Karpas-422 (cell line): Measurements from ENCODE around the gene RAB4A. TPM values are rescaled to one million over a fixed set of nuclear protein-coding genes. Genes with fewer than 3 reads are reported as not detected.

Source experiments
- DNase-seq: peaks from one replicate; pipeline ENCODE4 v3.0.0-alpha.2; 2015
- H2AFZ ChIP-seq: fragments of 200-600 bp; sonication (generic); 2 replicates; pipeline ENCODE4 v1.6.1; 2014; ENCODE audit warnings: antibody characterized with exemption, low read length, mixed read lengths
- H3K27ac ChIP-seq: fragments of 200-600 bp; sonication (generic); 2 replicates; pipeline ENCODE4 v1.5.1; 2014; ENCODE audit warnings: mild to moderate bottlenecking, low read length, moderate library complexity
- H3K27me3 ChIP-seq: fragments of 200-600 bp; sonication (generic); 2 replicates; pipeline ENCODE4 v1.6.1; 2014; ENCODE audit warnings: low read length, mixed read lengths
- H3K36me3 ChIP-seq: fragments of 200-600 bp; sonication (generic); 2 replicates; pipeline ENCODE4 v1.6.1; 2014; ENCODE audit warnings: low read length, mixed read lengths; ENCODE audit not compliant: insufficient read depth
- H3K4me1 ChIP-seq: fragments of 200-600 bp; sonication (generic); 2 replicates; pipeline ENCODE4 v1.6.1; 2014; ENCODE audit warnings: mild to moderate bottlenecking, low read length, mixed read lengths
- H3K4me2 ChIP-seq: fragments of 200-600 bp; sonication (generic); 2 replicates; pipeline ENCODE4 v1.6.1; 2014; ENCODE audit warnings: low read length, low read depth, mild to moderate bottlenecking; ENCODE audit not compliant: poor library complexity, severe bottlenecking
- H3K4me3 ChIP-seq: fragments of 200-600 bp; sonication (generic); 2 replicates; pipeline ENCODE4 v1.5.1; 2014; ENCODE audit warnings: mild to moderate bottlenecking, antibody characterized with exemption, low read length, mixed read lengths
- H3K79me2 ChIP-seq: fragments of 200-600 bp; sonication (generic); 2 replicates; pipeline ENCODE4 v1.6.1; 2014; ENCODE audit warnings: mild to moderate bottlenecking, low read length, mixed read lengths
- H3K9ac ChIP-seq: fragments of 200-600 bp; sonication (generic); 2 replicates; pipeline ENCODE4 v1.6.0; 2014; ENCODE audit warnings: low read length
- H3K9me2 ChIP-seq: fragments of 200-600 bp; sonication (generic), shearing (Covaris generic); replicated peaks from 2 replicates; pipeline ENCODE4 v1.6.0; 2014; ENCODE audit warnings: mild to moderate bottlenecking, low read length, moderate library complexity; ENCODE audit not compliant: insufficient read depth
- H3K9me3 ChIP-seq: fragments of 300-700, 200-600 bp; sonication (generic); 2 replicates; pipeline ENCODE4 v1.6.1; 2014; ENCODE audit warnings: low read length, mixed read lengths
- H4K20me1 ChIP-seq: fragments of 200-600 bp; sonication (generic); 2 replicates; pipeline ENCODE4 v1.6.1; 2014; ENCODE audit warnings: mild to moderate bottlenecking, antibody characterized with exemption, low read length, low read depth; ENCODE audit not compliant: insufficient read depth
- total RNA-seq: library from RNA; depleted of rRNA; stranded (reverse); fragments of >200 nt; shearing (Covaris generic); gene quantifications from 2 replicates; pipeline ENCODE4 v1.2.3, GENCODE V29; 2014; ENCODE audit warnings: low replicate concordance

The RAB4A gene
- total RNA-seq, 1 experiment from 2014 or later, result not detected

- H3K4me2 ChIP-seq, result no peak overlapping the region
- no peaks in the 10 kb centered on the region; the same call in 1 of the 2 replicates for H4K20me1 ChIP-seq
- DNase-seq, result no peak
- H3K79me2 ChIP-seq, result no peaks in the 10 kb centered on the region
- no peaks in the 10 kb centered on the region for H3K9me3 ChIP-seq
- no peak overlapping the region for H3K9ac ChIP-seq
- H3K27me3 ChIP-seq, result no peaks in the 10 kb centered on the region
- no peaks in the 10 kb centered on the region for H3K36me3 ChIP-seq
- H3K27ac ChIP-seq, result no peak overlapping the region
- no peaks in the 10 kb centered on the region for H3K9me2 ChIP-seq
- no peaks in the 10 kb centered on the region for H3K4me1 ChIP-seq
- H2AFZ ChIP-seq, result no peak overlapping the region
- no peak overlapping the region for H3K4me3 ChIP-seq
These were observed 1.6 kb downstream of the RAB4A start for GRCh38 chr1:229272164-229273158.

DNA sequence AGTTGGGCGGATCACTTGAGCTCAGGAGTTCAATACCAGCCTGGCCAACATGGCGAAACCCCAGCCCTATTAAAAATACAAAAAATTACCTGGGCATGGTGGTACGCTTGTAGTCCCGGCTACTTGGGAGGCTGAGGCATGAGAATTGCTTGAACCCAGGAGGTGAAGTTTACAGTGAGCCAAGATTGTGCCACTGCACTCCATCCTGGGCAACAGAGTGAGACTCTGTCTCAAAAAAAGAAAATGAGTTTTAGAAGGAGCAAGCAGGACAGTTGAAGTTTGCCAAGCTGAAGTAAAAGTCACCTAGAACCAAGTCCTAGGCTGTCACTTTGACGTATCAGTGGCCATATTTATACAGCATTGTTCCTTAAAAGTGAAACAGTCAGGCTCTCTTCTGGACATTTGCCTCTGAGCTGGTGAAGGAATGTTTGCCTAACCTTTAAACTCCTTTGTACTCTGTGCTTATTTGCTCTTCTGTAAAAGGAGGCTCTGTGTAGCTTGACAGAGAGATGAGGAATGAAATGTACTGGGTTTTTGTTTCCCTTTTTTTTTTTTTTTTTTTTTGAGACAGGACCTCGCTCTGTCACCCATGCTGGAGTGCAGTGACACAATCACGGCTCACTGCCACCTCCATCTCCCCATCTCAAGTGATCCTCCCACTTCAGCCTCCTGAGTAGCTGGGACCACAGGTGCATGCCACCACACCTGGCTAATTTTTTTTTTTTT lies 2.8 kb downstream of the RAB4A start:
- Histone ChIP-seq H2AFZ (no peak overlapping the region), H3K27me3 (no peaks in the 10 kb centered on the region), H4K20me1 (no peaks in the 10 kb centered on the region; the same call in 1 of the 2 replicates), H3K9me3 (no peaks in the 10 kb centered on the region), H3K4me3 (no peak overlapping the region), H3K79me2 (no peaks in the 10 kb centered on the region), H3K36me3 (no peaks in the 10 kb centered on the region), H3K4me1 (no peaks in the 10 kb centered on the region), H3K4me2 (no peak overlapping the region), H3K27ac (no peak overlapping the region), H3K9me2 (no peaks in the 10 kb centered on the region), H3K9ac (no peak overlapping the region)
- DNase-seq, result no peak

- Histone ChIP-seq H3K9me2 (no peaks in the 10 kb centered on the region), H3K9me3 (no peaks in the 10 kb centered on the region), H3K79me2 (no peaks in the 10 kb centered on the region), H4K20me1 (no peaks in the 10 kb centered on the region), H3K36me3 (no peaks in the 10 kb centered on the region), H2AFZ (no peak overlapping the region), H3K4me1 (no peaks in the 10 kb centered on the region), H3K4me3 (no peak overlapping the region), H3K27ac (no peak overlapping the region), H3K4me2 (no peak overlapping the region), H3K9ac (no peak overlapping the region), H3K27me3 (no peaks in the 10 kb centered on the region)
- DNase-seq, result no peak
These were observed 4.1 kb downstream of the RAB4A start for GRCh38 chr1:229275005-229275404.

DNA sequence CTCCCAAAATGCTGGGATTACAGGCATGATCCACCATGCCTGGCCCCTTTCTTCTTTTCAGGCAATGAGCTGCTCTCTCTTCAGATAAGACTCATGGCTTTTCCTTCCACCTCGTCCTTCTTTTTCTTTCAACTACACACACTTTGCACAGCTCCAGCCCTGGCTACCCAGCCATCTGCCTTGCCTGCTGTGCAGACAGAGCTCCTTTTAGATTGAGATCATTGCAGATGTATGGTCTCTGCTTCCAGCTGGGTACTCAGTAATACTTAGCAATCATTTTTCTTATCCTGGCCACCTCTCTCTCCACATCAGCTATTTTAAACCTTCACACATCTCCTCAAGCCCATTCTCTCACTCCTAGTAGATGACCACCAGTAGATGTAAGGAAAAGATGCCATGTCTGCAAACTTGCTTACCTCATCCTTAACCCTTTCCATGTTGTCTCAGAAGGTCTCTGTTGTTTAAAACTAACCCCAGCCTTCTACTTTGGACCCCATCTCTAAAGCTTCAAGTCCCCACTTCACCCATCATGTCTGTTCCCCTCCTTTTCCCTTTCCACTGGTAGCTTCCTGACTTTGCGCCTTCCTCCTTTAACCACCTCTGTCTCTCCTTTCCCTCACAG lies 7.3 kb downstream of the RAB4A start:
- H3K27ac ChIP-seq, result no peak overlapping the region
- H3K4me2 ChIP-seq, result no peak overlapping the region
- no peak overlapping the region for H3K4me3 ChIP-seq
- DNase-seq, result no peak
- H3K79me2 ChIP-seq, result no peaks in the 10 kb centered on the region
- H2AFZ ChIP-seq, result no peak overlapping the region
- H3K36me3 ChIP-seq, result no peaks in the 10 kb centered on the region
- H3K9me2 ChIP-seq, result no peaks in the 10 kb centered on the region
- H3K9ac ChIP-seq, result no peak overlapping the region
- no peaks in the 10 kb centered on the region for H3K9me3 ChIP-seq
- 0 out of 2 replicates have a peak, but pooled peaks cover 3% of the 10 kb centered on the region for H3K27me3 ChIP-seq
- H3K4me1 ChIP-seq, result no peaks in the 10 kb centered on the region
- no peaks in the 10 kb centered on the region for H4K20me1 ChIP-seq

- H3K4me3 ChIP-seq, result no peak overlapping the region
- H3K9me2 ChIP-seq, result no peaks in the 10 kb centered on the region
- H3K27ac ChIP-seq, result no peak overlapping the region
- no peak overlapping the region for H2AFZ ChIP-seq
- no peak overlapping the region for H3K4me2 ChIP-seq
- no peaks in the 10 kb centered on the region for H3K36me3 ChIP-seq
- no peak for DNase-seq
- no peaks in the 10 kb centered on the region for H4K20me1 ChIP-seq
- no peaks in the 10 kb centered on the region for H3K4me1 ChIP-seq
- H3K9ac ChIP-seq, result no peak overlapping the region
- 0 out of 2 replicates have a peak, but pooled peaks cover 3% of the 10 kb centered on the region for H3K27me3 ChIP-seq
- no peaks in the 10 kb centered on the region for H3K79me2 ChIP-seq
- no peaks in the 10 kb centered on the region for H3K9me3 ChIP-seq
These were observed 8.3 kb downstream of the RAB4A start for GRCh38 chr1:229279242-229279641.

DNA sequence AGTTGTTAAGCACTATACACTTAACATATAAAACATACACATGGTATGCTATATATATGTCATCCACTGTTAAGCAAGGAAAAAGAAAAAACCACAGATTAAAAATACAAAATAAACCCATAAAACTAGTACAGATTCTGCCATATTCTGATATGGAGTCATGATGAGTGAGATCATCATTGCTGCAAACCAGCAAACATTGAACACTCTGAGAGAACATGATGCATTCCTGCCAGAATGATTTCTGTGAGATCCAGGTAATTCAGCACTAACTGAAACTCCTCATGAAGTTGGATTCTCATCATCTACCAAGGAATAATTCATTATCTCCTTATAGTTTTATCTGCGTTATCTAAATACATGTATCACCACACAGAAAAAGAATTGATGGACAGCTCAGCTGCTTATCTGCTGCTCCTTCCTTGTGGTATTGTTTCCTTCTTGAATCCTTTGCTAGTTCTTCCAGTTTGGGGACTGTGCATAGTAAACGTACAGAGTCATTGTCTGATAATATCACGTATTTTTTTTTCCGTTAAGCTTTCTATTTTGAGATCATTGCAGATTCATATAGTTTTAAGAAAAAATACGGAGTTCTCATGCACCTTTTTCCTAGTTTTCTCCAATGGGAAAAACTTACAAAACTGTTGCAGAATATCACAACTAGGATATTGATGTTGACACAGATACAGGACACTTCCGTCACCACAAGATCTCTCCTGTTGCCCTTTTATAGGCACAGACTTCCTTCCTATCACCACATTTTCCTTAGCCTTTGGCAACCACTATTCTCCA lies 9.3 kb downstream of the RAB4A start:
- H2AFZ ChIP-seq, result no peak overlapping the region
- H4K20me1 ChIP-seq, result no peaks in the 10 kb centered on the region
- H3K9me2 ChIP-seq, result no peaks in the 10 kb centered on the region
- H3K27me3 ChIP-seq, result 0 out of 2 replicates have a peak, but pooled peaks cover 3% of the 10 kb centered on the region
- H3K4me2 ChIP-seq, result no peak overlapping the region
- H3K79me2 ChIP-seq, result no peaks in the 10 kb centered on the region
- H3K36me3 ChIP-seq, result no peaks in the 10 kb centered on the region
- no peak for DNase-seq
- no peak overlapping the region for H3K27ac ChIP-seq
- no peak overlapping the region for H3K9ac ChIP-seq
- H3K9me3 ChIP-seq, result no peaks in the 10 kb centered on the region
- H3K4me3 ChIP-seq, result no peak overlapping the region
- no peaks in the 10 kb centered on the region for H3K4me1 ChIP-seq

DNA sequence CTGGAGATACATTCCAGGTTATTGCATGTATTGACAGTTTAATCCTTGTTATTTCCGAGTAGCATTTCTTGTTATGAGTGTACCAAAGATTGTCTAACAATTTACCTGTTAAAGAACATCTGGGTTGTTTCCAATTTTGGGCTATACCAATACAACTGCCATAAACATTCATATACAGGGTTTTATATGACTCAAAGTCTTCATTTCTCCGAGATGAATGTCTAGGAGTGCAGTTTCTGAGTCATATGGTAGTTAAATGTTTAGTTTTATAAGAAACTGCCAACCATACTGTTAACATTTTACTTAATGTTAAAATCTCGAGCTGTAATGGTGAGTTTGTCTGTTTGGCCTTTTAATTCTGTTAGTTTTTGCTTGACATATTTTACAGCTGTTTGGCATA lies 10.0 kb downstream of the RAB4A start:
- no peaks in the 10 kb centered on the region for H3K9me3 ChIP-seq
- no peaks in the 10 kb centered on the region for H3K9me2 ChIP-seq
- no peak for DNase-seq
- H3K9ac ChIP-seq, result no peak overlapping the region
- no peak overlapping the region for H3K4me2 ChIP-seq
- H3K79me2 ChIP-seq, result no peaks in the 10 kb centered on the region
- H2AFZ ChIP-seq, result no peak overlapping the region
- H3K4me1 ChIP-seq, result no peaks in the 10 kb centered on the region
- no peak overlapping the region for H3K27ac ChIP-seq
- 0 out of 2 replicates have a peak, but pooled peaks cover 3% of the 10 kb centered on the region for H3K27me3 ChIP-seq
- no peaks in the 10 kb centered on the region for H4K20me1 ChIP-seq
- no peak overlapping the region for H3K4me3 ChIP-seq
- no peaks in the 10 kb centered on the region for H3K36me3 ChIP-seq
